NCI-H446 (cell line): ENCODE data around the gene SIRT1.
"Not testable (repeated sequence)": the region's sequence is repeated elsewhere in the genome, so short reads cannot be mapped to it uniquely, and the experiment has no call there.

Experiments used
- DNase-seq, 2 experiments: peaks; one replicate each; lab custom pipeline; 2025; lab: John Stamatoyannopoulos, UW

The SIRT1 gene

GRCh38 chr10:67884313-67884841, at the start of gene SIRT1:
TSS of gene SIRT1 (plus strand) at chr10:67884656. CDS start at chr10:67884722, 66 bp downstream.
- peak; percentile 65 to 92 for DNase-seq

DNA sequence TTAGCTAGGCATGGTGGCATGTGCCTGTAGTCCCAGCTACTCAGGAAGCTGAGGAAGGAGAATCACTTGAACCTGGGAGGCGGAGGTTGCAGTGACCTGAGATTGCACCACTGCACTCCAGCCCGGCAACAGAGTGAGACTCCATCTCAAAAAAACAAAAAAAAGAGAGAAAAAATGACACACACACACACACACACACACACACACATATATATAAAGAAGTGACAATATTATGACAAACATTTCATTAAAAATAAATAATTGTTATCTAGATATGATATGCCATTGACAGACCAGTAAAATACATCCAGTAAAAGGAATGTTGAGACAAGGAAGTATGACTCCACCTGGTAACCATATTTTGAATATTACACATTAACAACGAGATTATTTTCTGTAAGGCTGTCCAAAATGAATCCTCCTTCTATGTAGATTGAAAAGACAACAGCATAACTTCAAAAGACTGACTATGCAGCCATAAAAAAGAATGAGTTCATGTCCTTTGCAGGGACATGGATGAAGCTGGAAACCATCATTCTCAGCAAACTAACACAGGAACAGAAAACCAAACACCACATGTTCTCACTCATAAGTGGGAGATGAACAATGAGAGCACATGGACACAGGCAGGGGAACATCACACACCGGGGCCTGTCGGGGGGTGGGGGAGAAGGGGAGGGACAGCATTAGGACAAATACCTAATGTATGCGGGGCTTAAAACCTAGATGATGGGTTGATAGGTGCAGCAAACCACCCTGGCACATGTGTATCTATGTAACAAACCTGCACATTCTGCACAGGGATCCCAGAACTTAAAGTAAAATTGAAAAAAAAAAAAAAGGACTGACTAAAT, 48.7 kb upstream of the SIRT1 start:
- DNase-seq = not testable (repeated sequence)

DNA sequence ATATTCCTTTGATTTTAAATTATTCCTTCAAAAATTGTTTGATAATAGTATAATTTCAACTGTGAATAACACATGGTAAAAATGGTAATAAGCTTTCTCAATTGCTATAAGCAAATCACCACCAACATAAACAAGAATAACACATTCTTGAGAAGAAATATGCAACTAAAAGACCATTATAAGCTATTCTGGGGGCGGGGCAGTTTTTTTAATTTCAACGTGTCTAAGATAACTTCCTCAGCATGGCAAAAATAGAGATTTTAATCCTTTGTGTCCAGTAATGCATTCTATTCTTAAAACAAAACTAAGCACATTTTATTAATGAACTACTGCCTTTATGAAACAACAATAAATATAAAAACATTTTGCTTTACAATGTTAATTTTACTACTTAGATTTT, 48.0 kb upstream of the SIRT1 start:
- no peak for DNase-seq

DNA sequence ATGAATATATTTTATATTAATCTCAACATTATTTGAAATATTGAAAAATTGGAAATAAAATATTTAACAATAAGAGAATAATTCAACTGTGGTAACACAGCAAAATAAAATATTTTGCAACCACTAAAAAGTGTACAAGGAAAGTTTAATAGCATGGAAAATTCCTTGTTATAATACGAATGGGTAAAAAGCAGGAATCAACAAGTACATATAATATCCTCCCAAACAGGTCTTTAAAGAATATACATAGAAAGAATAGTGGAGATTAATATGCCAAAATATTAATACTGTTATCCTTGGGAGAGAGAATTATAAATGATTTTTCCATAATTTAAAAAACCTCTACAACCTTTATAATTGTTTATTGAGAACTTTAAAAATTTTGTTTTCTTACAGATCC, 47.5 kb upstream of the SIRT1 start:
- no peak for DNase-seq

- peak; percentile 24 to 65 for DNase-seq
Observed at GRCh38 chr10:67837541-67838314, 46.7 kb upstream of the SIRT1 start, which contains the start of gene DNAJC12. TSS of gene DNAJC12 (minus strand) at chr10:67838188. CDS start at chr10:67838011, 177 bp downstream.

GRCh38 chr10:67839511-67839910, 44.9 kb upstream of the SIRT1 start:
- not testable (repeated sequence) for DNase-seq

- no peak for DNase-seq
Observed at GRCh38 chr10:67839951-67840350, 44.5 kb upstream of the SIRT1 start.

DNA sequence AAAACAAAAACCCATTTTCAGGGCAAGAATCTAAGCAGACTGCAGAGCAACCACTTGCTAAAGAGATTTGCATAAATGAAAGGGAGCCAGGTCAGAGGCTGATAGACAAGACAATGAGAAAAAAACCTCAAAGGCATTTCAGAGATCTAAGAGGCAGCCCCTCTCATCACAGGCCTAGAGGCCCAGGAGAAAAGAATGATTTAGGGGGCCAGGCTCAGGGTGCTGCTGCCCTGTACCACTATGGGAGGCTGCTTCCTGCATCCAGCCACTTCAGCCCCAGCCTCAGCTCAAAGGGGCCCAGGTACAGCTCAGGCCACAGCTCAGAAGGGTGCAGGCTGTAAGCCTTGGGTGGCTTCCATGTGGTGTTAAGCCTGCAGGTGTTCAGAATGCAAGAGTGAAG, 42.7 kb upstream of the SIRT1 start:
- no peak for DNase-seq

GRCh38 chr10:67843284-67843683, 41.2 kb upstream of the SIRT1 start:
- no peak for DNase-seq

GRCh38 chr10:67849331-67850011, 35.0 kb upstream of the SIRT1 start:
- peak; percentile 63 to 84 for DNase-seq

DNA sequence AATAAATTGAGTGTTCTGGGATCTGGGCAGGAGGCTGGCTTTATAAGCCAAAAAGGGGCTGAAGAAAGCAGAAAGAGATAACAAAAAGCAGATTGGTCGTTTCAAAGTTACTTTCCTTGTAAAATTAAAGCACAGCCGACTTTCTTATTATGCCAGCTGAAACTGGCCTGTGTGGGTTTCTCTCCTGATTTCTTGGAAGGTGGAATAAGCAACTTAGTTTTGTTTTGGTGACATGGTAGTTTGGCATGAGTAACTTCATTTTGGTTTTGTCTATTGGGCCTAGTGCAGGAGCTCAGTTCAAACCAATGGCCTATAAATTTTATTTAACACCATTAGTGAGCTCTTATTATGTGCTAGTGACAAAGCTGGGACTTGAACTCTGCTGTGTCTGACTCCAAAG, 33.3 kb upstream of the SIRT1 start:
- no peak for DNase-seq

GRCh38 chr10:67852761-67853160, 31.7 kb upstream of the SIRT1 start:
- DNase-seq = no peak

GRCh38 chr10:67853512-67853911, 30.9 kb upstream of the SIRT1 start:
- DNase-seq = no peak

- no peak for DNase-seq
Observed at GRCh38 chr10:67858971-67859370, 25.5 kb upstream of the SIRT1 start.

DNA sequence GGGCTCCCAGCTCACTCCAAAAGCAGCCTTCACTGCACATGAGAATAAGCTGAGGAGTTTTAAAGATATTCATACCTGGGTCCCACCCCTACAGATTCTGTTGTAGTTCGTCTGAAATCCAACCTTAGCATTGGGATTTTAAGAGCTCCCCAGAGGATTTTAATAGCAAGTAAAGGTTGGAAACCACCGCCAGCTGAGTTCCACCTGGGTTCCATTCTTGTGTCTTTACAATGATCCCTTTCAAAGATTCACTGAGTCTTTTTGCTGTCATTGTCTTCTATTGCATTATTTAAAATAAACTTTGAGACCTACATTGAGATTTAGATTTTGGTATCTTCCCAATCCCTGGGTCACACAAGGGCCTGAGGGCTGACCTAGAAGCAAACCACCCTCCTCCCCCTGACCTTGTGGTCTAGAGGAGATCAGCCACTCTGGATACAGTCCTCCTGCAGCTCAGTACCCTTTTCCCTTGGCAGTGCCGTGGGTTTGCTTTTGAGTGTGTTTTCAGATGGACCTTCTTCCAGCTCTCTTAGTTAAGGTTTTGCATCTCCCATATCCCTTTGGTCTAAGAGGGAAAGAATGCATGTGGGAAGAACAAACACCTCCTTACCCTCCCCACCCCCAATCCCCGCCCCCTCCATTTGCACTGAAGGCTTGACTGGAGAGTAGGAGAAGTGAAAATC, 22.6 kb upstream of the SIRT1 start:
- DNase-seq = no peak

GRCh38 chr10:67863094-67863493, 21.4 kb upstream of the SIRT1 start:
- DNase-seq = no peak

DNA sequence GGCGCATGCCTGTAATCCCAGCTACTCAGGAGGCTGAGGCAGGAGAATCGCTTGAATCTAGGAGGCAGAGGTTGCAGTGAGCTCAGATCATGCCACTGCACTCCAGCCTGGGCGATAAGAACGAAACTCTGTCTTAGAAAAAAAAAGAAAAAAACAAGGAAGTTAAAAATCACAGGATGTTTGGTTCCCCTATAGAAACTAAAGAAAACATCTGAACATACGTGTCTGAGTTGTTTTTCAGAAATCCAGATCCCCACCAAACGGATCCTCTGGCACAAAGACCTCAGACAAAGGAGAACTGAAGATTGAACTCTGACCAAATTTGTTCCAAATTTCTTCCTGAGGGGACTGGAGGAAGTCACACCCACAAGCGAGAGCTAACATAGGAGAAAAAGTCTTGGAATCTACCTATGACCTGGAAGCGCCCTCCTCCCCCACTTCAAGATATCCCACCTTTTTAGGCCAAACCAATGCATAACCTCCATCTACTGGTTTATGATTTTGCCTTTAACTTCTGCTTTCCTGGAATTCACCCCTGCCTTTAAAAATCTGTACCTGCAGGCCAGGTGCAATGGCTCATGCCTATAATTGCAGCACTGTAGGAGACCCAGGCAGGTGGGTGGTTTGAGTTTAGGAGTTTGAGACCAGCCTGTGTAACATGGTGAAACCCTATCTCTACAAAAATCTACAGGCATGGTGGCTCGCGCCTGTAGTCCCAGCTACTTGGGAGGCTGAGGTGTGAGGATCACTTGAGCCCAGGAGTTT, 19.7 kb upstream of the SIRT1 start:
- no peak for DNase-seq

DNA sequence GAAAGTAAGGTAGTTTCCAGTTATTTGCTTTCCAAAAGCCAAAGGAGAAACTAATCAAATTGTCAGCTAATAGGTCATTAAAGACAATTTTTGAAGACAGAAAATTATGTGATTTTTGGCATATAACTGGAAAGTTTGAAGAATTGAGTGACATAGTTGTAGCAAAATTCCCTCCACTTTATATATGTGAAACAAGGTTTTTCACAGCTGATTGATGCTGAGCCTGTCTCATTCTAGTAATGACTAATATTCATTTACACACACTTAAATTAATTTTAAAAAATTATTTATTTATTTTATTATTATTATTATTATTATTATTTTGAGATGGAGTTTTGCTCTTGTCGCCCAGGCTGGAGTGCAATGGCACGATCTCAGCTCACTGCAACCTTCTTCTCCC, 16.3 kb upstream of the SIRT1 start:
- DNase-seq = no peak

GRCh38 chr10:67869996-67870395, 14.5 kb upstream of the SIRT1 start:
- DNase-seq = no peak

- no peak for DNase-seq
Observed at GRCh38 chr10:67875340-67876238, 8.9 kb upstream of the SIRT1 start.
